HG03439 (cell line): ENCODE data around the gene ACSS2.

Experiments used
- ATAC-seq: cut with Tn5 transposase; IDR thresholded peaks from one replicate; pipeline ENCODE4 v1.9.1; 2021; ENCODE audit warnings: mild to moderate bottlenecking, moderate library complexity; ENCODE audit not compliant: unreplicated experiment

ACSS2 gene

GRCh38 chr20:34971561-34972235 is 95.3 kb downstream of the ACSS2 start:
- ATAC-seq, result no peak

- ATAC-seq, result no peak
Observed at GRCh38 chr20:34974246-34974645, 97.8 kb downstream of the ACSS2 start.

- no peak for ATAC-seq
Observed at GRCh38 chr20:34976286-34976685, 99.9 kb downstream of the ACSS2 start.
